CD1c-positive myeloid dendritic cell (primary cell): Measurements from ENCODE around the gene PEX13.
"Not testable (repeated sequence)": the region's sequence is repeated elsewhere in the genome, so short reads cannot be mapped to it uniquely, and the experiment has no call there.

Experiments used
- DNase-seq: peaks from one replicate; pipeline ENCODE4 v3.0.0-alpha.2; 2016; ENCODE audit errors: extremely low spot score

PEX13 gene

GRCh38 chr2:61006486-61007105, 10.9 kb upstream of the PEX13 start:
- DNase-seq, result no peak

- no peak for DNase-seq
Measured at GRCh38 chr2:61009355-61009754, 8.2 kb upstream of the PEX13 start.

GRCh38 chr2:61011678-61012077, 5.8 kb upstream of the PEX13 start:
- peak; percentile 24 for DNase-seq

GRCh38 chr2:61012303-61012702, 5.2 kb upstream of the PEX13 start:
- DNase-seq, result peak; percentile 80

DNA sequence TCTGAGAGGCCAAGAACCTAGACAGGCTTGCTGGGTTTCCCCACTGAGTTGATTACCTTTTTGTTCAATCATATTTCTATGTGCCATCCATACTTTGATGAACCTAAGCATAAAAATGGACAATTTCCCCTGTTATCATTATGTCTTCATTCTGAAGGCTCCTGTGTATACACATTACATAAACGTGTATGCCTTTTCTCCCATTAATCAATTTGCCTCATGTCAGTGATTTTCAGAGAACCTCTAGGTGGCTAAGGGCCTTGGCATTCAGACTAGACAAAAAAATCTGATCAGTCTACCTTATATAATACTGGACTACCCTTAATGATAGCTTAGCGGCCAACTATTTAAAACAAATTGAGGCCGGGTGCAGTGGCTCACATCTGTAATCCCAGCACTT, 4.1 kb upstream of the PEX13 start:
- no peak for DNase-seq

DNA sequence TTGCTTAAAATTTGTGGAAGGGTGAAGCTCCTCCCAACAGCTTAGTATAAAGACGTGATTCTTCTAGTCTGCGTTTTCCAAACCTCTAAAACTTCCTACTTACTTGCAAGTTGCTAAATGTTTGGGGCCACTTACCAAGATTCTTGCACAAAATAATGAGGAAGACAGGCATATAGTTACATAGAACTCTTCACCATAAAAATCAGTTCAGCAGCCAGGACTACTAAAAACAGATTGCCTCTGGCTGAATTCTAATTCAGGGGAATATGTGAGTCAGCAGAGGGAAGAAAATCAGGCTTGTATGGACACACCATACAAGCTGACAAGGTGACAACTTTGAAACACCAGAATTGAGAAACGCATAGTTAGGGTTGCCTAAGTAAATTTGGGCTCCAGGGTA, 2.8 kb upstream of the PEX13 start:
- peak; percentile 41 for DNase-seq

GRCh38 chr2:61015976-61016375, 1.5 kb upstream of the PEX13 start:
- no peak for DNase-seq

GRCh38 chr2:61016392-61017002, 1.0 kb upstream of the PEX13 start:
- DNase-seq, result peak; percentile 43

- DNase-seq, result peak; percentile 82
Measured at GRCh38 chr2:61017003-61017555, 441 bp upstream of the PEX13 start.

DNA sequence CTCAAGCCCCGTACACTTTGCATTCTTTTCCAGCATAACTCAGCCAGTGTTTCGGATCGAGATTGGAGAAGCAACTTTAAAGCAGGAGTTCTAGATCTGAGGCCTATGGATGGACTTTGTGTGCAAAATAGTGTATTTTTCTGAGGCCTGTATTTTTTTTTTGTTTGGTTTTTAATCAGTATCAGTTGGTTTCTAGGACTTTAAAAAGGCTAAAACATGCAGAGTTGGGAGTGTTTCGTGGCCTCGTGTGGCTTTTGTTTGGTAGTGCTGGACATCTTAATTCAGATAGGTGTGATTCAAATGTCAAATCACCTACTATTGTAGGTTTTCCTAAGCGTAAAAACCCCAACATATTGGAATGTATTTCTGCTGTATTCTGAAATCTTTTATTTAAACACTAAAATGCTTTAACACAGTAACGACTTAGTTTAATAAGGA, 817 bp downstream of the PEX13 start:
- no peak for DNase-seq

DNA sequence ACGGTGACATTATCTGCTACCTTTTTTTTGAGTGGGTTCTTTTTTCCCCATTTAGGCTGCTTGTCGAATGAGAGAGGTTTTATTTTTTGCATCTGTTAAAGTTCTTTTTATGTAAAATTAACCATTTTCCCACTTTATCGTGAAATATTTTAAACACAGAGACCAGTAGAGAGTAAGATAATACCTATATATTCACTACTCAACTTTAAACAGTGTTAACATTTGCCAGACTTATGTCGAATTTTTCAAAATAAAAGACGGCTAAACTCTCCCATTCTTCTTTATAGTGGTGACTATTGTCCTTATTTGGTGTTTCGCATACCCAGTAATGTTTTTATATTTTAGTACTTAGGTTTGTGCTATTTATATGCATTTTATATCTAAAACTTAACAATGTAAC, 1.3 kb downstream of the PEX13 start:
- DNase-seq, result no peak

- no peak for DNase-seq
Measured at GRCh38 chr2:61021228-61021660, 3.7 kb downstream of the PEX13 start.

GRCh38 chr2:61023670-61024069, 6.2 kb downstream of the PEX13 start:
- no peak for DNase-seq

DNA sequence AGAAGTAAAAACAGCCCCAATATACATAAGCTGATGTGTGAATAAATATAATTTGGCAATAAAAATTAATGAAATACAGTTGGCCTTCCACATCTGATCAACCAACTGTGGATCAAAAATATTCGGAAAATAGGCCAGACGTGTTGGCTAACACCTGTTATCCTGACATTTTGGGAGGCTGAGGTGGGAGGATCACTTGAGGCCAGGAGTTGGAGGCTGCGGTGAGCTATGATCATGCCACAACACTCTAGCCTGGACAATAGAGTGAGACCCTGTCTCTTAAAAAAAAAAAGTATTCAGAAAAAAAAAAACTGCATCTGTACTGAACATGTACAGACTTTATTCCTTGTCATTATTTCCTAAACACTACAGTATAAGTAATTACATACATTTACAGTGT, 12.0 kb downstream of the PEX13 start:
- DNase-seq, result no peak

GRCh38 chr2:61034592-61034991, 17.1 kb downstream of the PEX13 start:
- DNase-seq, result not testable (repeated sequence)

- not testable (repeated sequence) for DNase-seq
Measured at GRCh38 chr2:61036643-61037042, 19.1 kb downstream of the PEX13 start.

DNA sequence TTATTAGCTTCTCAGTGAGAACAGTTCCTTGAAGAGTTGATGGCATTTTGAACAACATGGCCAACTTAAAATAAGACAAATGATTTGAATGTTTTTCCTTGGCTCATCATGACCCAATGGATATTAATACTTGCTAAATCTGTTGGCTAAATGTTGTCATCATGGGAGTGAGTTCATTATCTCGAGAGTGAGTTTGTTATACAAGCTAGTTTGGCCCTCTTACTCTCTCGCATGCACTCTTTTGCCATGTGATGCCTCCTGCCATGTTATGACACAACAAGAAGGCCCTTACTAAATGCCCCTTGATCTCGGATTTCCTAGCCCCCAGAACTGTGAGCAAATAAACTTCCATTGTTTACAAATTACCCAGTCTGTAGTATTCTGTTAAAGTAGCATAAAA, 25.3 kb downstream of the PEX13 start:
- DNase-seq, result no peak

DNA sequence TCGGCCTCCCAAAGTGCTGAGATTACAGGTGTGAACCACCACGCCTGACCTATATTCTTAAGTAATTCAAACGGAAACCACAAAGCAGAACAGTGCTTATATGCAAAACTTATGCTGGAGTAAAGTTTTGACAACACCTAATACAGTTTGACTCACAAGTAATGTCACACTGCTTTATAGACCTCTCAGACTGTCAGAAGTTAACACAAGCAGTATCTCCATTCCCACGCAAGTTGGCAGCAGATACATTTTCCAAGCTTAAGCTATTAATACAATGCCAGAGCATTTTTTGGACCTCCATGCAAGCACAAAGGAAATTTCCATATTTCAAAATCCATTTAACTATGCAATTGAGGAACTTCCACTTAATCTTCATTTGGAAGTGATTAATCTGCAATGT, 27.1 kb downstream of the PEX13 start:
- peak; percentile 20 for DNase-seq

- peak; percentile 7 for DNase-seq
Measured at GRCh38 chr2:61045226-61045625, 27.7 kb downstream of the PEX13 start.

DNA sequence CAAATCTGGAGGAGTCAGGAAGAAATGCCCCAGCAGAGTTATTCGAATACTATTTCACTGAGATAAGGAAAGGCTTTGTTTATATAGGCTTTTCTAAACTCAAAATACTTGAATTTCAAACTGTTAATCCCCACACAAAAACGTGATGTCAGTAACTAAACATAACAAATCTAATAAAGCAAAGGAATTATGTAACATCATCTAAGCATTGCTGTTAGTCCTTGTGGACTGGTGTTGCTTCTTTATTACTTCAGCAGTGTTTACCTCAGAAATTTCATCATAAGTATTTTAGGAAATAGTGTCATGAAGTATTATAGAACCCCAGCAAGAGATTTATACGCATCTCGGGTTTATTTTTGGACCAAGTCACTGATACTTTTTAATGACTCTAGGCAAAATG, 28.5 kb downstream of the PEX13 start:
- no peak for DNase-seq

DNA sequence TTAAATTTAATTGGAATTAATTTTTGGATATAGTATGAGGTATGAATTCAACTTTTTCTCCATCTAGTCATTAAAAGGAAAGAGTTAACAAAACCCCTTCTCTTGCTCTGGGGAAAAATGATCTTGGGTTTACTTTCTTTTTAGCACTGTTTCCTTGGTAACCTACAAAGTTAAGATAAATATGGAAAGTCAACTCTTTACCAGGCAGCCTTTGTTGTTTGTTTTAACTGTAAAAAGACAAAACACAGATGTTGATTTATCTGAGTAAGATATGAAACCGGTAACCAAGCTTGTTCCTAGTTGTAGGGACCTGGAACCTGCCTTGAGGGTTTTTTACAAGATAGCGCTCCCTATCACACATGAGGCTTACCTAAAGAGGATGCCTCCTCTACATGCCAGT, 38.0 kb downstream of the PEX13 start:
- no peak for DNase-seq

DNA sequence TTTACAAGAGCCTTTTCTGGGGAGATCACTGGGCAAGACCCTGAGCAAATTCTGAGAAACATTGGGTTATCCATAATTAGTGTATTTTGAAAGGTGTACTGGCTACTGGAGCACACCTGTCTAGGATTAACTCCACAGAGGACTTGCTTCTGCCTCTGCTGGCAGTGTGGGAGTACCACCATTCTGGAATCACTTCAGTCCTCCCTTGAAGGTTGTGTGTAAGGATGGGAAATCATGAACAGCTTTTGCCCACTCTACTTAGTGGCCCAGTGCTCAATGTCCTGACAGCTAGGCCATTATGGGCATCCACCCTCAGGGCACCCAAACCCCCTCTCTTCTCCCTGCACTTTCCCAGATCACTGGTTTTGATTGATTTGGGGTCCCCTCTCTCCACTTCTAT, 40.0 kb downstream of the PEX13 start:
- no peak for DNase-seq

GRCh38 chr2:61059382-61059781, 41.9 kb downstream of the PEX13 start:
- DNase-seq, result no peak
